Measurements from ENCODE around the gene AMOTL2.
A peak's percentile ranks its signal among the peaks of the same experiment; 100 is the strongest.

AMOTL2 gene

DNA sequence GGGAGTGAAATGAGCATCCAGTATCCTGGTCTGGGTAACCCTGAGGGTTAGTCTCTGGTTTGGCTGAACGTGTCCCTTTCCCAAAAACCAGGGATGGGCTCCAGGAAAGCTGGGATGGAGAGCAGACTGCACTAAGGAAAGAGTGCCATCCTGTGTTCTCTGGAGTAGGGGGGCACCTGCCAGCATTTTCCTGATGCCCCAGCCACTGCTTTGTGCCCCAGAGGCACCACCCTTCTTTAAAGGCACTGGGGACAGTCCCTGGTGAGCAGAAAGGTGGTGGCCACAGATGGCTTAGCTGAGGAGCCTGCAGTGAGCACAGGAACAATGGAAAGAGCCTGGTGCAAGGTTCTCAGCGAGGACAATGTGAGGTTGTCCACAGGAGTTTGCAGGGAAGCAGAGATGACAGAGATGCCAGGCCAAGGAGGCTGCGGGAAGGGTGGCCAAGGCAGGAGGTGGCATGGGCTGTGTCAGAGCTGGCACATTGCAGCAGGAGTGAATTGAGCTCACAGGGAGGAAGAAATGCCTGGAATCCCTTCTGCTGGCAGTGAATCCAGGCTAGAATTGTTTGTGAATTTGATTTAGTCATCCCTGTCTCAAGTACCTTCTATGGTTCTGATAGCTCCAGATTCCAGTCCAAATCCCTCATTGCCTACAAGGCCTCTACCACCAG is 39.9 kb downstream of the AMOTL2 start:
- DNase-seq (ENCODE audit: low spot score): no peak

- no peak for DNase-seq (ENCODE audit: low spot score)
Observed at GRCh38 chr3:134333522-134334181, 40.6 kb downstream of the AMOTL2 start.

GRCh38 chr3:134332344-134332743 is 41.9 kb downstream of the AMOTL2 start:
- no peak for DNase-seq (ENCODE audit: low spot score)

GRCh38 chr3:134331811-134332199 is 42.4 kb downstream of the AMOTL2 start:
- no peak for DNase-seq (ENCODE audit: low spot score)

DNA sequence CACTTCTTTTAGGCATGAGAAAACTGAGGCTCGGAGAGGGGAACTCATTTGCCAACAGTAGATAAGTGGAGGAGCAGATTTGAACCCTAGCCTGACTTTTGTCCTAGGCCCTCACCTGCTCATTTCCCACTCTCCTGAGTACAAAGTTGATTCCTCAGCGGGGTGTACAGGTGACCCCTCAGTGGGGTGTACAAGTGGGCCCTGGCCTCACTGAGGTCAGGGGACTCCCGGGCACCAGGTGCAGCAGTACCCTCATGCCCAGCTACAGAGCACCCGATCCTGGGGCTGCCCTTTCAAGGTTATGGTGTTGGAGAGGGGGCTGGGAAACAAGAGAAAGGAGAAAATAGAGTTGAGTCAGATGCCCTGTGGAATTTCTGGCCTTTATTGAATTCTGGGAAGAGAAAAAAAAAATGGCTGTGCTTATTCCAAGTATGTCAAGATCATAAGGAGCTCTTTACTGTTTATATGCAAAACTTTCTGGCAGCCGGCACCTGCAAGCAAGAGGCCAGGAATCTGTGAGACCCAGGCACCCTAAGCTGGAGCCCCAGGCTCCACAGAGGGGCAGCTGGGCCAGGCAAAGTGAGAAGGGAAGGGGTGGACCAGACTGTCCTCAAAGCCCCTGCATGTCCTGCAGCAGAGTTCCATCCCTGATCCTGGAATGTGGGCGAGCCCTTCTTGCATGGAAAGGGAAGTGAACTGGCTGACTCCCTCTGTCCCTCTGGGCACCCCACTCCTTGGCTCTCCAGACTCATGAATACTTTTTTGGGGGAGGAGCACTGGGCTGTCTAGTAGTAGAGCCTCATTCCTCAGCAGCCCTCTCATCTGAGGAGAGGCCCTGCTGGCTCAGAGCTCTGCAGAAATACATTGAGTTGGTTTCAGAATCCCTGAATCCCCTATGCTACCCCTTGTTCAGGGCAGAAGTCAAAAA is 43.1 kb downstream of the AMOTL2 start:
- no peak for DNase-seq (ENCODE audit: low spot score)

- no peak for DNase-seq (ENCODE audit: low spot score)
Observed at GRCh38 chr3:134328846-134329245, 45.4 kb downstream of the AMOTL2 start.

DNA sequence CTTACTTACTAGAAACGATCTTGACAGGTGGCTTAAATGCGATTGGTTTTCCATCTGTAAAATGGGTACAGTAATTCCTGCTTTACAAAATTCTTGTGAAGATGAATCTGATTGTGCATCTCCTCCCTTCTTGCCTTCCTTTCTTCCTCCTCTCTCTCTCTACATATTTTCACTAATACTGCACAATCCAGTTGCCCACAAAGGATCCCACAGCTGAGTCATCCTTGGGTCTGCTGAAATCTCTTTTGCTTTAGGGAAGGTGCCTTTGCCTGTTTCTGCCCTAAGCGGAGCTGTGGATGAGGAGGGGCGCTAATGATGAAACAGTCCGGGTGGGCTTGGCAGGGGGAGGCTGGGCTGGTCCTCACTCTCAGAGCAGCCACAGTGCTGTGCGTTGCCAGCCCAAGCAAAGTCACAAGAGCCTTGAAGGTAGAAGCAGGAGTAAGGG is 46.1 kb downstream of the AMOTL2 start:
- DNase-seq (ENCODE audit: low spot score): no peak

- DNase-seq (ENCODE audit: low spot score): no peak
Observed at GRCh38 chr3:134327594-134327975, 46.7 kb downstream of the AMOTL2 start.

DNA sequence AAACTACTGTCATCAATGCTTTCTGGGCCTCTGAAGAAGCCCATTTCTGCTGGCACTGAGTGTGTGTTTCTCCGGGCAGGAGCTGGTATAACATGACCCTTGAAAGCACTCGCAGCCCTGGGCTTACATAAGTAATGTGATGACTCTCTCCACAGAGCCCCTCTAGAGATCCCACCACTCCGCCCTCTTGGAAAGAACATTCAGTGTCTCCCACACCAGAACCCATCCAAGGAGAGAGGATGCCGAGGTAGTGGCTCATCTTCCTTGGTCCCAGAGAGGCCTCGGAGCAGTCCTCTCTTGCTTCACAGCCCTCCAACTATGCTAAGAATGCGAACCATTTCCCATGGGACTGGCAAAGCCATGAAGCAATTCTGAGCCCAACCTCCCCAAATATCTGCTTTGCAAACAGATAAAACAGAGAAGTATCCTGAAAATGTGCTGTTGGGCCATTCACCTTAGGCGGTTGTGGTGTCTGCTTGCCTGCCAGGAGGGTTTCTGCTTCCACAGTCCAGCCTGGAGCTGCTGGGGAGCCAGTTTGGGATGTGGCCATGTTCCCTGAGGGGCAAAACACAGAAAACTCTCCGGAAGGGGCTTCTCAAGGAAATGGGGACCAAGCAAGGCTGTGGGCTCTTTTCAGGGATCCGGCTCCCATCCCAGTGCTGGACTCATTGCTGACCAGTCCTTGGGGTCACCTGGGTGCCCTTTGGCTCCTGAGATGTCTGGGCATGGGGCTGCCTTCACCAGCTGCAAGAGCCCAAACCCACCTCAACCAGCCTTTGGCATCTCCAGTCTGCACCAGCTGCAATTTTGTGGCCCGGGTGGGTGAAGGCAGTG is 47.3 kb downstream of the AMOTL2 start:
- peak; percentile 58 for DNase-seq (ENCODE audit: low spot score)

- DNase-seq (ENCODE audit: low spot score): no peak
Observed at GRCh38 chr3:134326126-134326525, 48.1 kb downstream of the AMOTL2 start.

- DNase-seq (ENCODE audit: low spot score): no peak
Observed at GRCh38 chr3:134325706-134326105, 48.5 kb downstream of the AMOTL2 start.

- DNase-seq (ENCODE audit: low spot score): no peak
Observed at GRCh38 chr3:134325061-134325705, 49.1 kb downstream of the AMOTL2 start.

DNA sequence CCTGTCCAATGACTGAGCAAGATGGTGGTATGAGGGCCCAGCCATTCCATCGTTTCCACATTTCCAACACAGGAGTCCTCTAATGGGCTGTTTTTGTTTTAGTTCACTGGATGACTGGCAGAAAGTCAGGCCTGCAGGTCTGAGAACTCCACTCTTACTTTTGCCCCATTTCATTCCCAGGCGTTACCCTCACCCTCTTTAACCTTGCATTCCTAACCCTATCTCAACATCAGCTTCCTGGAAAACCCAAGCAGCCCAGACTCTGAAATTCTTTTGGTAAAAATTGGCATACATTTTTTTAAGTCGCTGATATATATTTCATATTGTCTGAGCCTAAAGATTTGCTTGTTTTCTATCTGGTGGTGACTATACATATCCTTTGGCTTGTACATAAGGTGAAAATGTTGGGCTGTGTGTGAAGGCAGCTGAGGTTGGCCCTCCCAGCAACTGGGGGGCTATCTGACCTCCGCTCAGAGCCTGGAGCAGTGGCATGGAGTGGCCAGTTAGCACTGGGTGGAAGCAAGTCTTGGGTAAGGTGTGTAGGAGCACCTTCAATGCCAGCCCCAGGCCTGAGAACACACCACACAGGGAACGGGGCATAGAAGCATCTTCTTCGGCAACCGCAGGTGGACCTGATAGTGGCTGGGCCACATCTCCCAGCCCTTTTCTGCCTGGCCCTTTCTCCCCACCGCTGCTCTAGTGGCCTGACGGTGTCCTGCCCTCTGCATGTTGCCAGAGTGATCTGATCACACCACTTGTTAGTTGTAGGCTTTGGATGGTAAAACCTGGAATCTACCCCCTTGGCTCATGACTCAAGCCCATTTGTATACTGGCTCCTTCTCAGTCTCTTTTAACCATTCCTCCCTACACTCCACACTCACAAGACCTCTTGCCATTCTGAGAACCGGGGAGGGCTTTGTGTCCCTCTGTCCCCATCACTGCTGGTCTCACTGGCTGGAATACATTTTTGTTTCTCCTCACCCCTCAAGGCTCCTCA is 50.0 kb downstream of the AMOTL2 start:
- no peak for DNase-seq (ENCODE audit: low spot score)

DNA sequence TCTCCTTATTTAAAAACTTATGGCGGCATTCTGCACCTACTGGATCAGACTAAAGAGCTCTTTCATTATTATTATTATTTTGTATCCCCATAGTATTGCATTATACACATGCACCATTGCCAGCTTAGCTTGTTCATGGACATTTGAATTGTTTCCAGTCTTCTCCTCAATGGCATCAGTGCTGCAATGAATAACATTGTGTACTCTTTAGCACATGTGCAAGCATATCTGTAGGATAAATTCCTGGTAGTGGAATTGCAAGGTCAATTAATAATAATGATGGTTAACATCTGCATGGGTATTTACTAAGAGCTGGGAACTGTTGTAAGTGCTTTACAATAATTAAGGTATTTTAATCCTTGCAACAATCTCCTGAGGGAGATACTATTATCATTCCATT is 52.0 kb downstream of the AMOTL2 start:
- no peak for DNase-seq (ENCODE audit: low spot score)

DNA sequence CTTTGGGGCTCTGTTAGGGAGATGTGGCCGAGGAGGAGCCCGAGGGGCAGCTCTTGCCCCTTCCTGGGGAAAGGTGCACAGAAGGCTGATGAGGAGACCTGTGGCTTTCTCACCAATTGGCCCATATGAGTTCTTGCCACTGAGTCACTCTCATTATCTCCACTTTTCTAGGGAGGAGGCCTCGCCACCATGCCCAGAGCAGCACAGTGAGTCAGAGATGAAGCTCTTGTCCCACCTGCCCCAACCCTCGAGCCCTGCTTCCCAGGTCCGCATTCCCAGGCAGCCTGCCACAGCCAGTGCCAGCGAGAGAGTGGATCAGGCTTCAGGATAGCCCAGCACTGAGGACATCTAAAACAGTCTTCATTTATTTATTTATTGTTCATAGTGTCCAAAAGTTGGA is 53.5 kb downstream of the AMOTL2 start:
- no peak for DNase-seq (ENCODE audit: low spot score)

DNA sequence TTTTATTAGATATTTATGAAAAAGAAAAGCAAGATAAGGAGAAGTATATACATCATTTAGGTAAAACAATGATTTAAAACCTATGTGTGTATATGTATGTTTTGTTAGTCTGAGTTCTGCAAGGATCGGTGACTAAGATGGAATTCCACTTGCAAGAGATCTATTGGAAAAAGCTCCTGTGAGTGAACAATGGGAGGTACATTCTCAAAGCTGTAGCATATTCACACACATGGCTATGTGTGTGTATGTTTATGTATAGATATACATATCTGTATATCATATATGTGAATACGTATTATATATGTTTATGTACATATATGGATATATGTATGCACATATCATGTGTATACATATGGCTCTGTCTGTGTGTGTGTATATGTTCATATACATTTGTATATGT is 54.3 kb downstream of the AMOTL2 start:
- DNase-seq (ENCODE audit: low spot score): no peak

- DNase-seq (ENCODE audit: low spot score): no peak
Observed at GRCh38 chr3:134318166-134318565, 56.1 kb downstream of the AMOTL2 start.

GRCh38 chr3:134317106-134317947 is 56.9 kb downstream of the AMOTL2 start:
- no peak for DNase-seq (ENCODE audit: low spot score)

All from HuH-7.5 (cell line).